Measurements from ENCODE around the gene URB2. TPM values are rescaled to one million over a fixed set of nuclear protein-coding genes. Genes with fewer than 3 reads are reported as not detected.

Gene URB2
- polyA plus RNA-seq, 1 of the 3 experiments (the other 2 are of a cell fraction) = 8.2 TPM

DNA sequence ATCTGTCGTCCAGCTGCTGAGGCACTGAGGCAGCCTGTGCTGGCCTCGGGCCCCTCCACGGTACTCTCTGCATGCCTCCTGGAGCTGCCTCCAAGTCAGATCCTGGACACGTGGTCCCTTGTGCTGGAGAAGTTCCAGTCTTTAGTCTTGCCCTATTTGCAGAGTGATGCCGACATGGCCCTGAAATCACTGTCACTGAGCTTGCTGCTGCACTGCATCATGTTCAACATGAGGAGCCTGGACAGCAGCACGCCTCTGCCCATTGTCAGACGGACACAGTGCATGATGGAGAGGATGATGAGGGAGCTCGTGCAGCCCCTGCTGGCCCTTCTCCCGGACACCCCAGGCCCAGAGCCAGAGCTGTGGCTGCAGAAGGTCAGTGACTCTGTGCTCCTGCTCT, 10.0 kb downstream of the URB2 start:
- Histone ChIP-seq H3K9me2 (no peaks in the 10 kb centered on the region), H3K36me3 (replicated peaks in 1 of 2; ENCODE audit: control insufficient read depth in 1 of 2, insufficient read depth in 2 of 2, low read length in 1 of 2) (peaks cover 35 to 69% of the 10 kb centered on the region in 2 experiments), H3K27ac (ENCODE audit: low read depth in 2 of 2, low read length in 1 of 2) (no peak overlapping the region), H3K4me3 (ENCODE audit: low read depth in 2 of 2, low read length in 1 of 2) (no peak overlapping the region), H2AFZ (ENCODE audit: low read depth) (no peak overlapping the region), H3K9ac (no peak overlapping the region), H3K79me2 (ENCODE audit: insufficient read depth) (peaks cover 63% of the 10 kb centered on the region), H3K4me1 (ENCODE audit: control insufficient read depth in 1 of 2, insufficient read depth in 2 of 2, low read depth in 1 of 2, low read length in 1 of 2) (peaks cover 0 to 3% of the 10 kb centered on the region in 2 experiments; a peak in 1 of 4 replicates), H3F3A (replicated peaks; ENCODE audit: insufficient read depth) (no peaks in the 10 kb centered on the region), H3K27me3 (ENCODE audit: insufficient read depth) (no peaks in the 10 kb centered on the region), H3K4me2 (no peak overlapping the region), H3K9me3 (no peaks in the 10 kb centered on the region), H4K20me1 (ENCODE audit: insufficient read depth) (no peaks in the 10 kb centered on the region)
- 80% methylated on average over 1 of the region's 9 CpGs for WGBS (ENCODE audit: low lambda C conversion rate)
- TF ChIP-seq GATA2 (CRISPR knock-in tag; IDR thresholded peaks at IDR 0.05) (no peak), MAX (IDR thresholded peaks at IDR 0.05; ENCODE audit: low read depth) (no peak), FOXM1 (IDR thresholded peaks at IDR 0.05; ENCODE audit: low read depth) (no peak), YY1 (IDR thresholded peaks at IDR 0.05; ENCODE audit: low read depth) (no peak), GABPA (IDR thresholded peaks at IDR 0.05; ENCODE audit: low read depth) (no peak)
- TF ChIP-seq, protein P1, sequence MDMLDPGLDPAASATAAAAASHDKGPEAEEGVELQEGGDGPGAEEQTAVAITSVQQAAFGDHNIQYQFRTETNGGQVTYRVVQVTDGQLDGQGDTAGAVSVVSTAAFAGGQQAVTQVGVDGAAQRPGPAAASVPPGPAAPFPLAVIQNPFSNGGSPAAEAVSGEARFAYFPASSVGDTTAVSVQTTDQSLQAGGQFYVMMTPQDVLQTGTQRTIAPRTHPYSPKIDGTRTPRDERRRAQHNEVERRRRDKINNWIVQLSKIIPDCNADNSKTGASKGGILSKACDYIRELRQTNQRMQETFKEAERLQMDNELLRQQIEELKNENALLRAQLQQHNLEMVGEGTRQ (IDR thresholded peaks at IDR 0.05; ENCODE audit: borderline replicate concordance, low read depth, low read length) = no peak
- DNase-seq = no peak
- CTCF ChIA-PET = interaction anchor here (0.9 kb wide), 1 partner anchor 77 kb away, joined by 3 read pairs; the partner anchor contains the start of gene ABCB10
- POLR2A ChIA-PET = no interaction called here

DNA sequence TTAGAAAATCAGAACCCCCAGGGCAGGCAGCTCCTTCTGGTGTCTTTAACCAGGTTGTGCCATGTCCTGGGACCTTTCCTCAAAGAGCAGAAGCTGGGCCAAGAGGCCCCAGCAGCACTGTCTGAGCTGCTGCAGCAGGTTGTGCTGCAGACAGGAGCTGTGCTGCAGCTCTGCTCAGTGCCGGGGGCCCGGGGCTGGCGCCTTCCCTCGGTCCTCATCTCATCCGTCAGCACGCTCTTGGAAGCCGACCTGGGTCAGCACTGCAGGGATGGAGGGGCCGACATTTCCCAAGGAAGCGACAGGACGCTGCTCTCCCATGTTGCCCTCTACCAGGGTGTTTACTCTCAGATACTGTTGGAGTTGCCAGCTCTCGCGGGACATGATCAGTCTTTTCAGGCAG, 11.7 kb downstream of the URB2 start:
- H2AFZ ChIP-seq (ENCODE audit: low read depth) = no peak overlapping the region
- H4K20me1 ChIP-seq (ENCODE audit: insufficient read depth) = peaks cover 5% of the 10 kb centered on the region; the same call in 1 of the 2 replicates
- DNase-seq = no peak
- H3K36me3 ChIP-seq (replicated peaks in 1 of 2; ENCODE audit: control insufficient read depth in 1 of 2, insufficient read depth in 2 of 2, low read length in 1 of 2) = peaks cover 28 to 65% of the 10 kb centered on the region in 2 experiments
- no peaks in the 10 kb centered on the region for H3K27me3 ChIP-seq (ENCODE audit: insufficient read depth)
- TF ChIP-seq GABPA (IDR thresholded peaks at IDR 0.05; ENCODE audit: low read depth) (no peak), EZH2phosphoT487 (IDR thresholded peaks at IDR 0.05; ENCODE audit: borderline replicate concordance, low read depth) (no peak), TEAD4 (IDR thresholded peaks at IDR 0.05; ENCODE audit: borderline replicate concordance, insufficient read depth) (no peak), JUND (IDR thresholded peaks at IDR 0.05) (no peak), ELF1 (IDR thresholded peaks at IDR 0.05) (no peak), FOSL2 (IDR thresholded peaks at IDR 0.05; ENCODE audit: borderline replicate concordance, low read depth) (no peak), GATA2 (CRISPR knock-in tag; IDR thresholded peaks at IDR 0.05) (no peak), MAX (IDR thresholded peaks at IDR 0.05; ENCODE audit: low read depth) (no peak), RFX5 (IDR thresholded peaks at IDR 0.05; ENCODE audit: low read length) (no peak), RAD21 (IDR thresholded peaks at IDR 0.05; ENCODE audit: low read length) (no peak)
- TF ChIP-seq, protein P2, sequence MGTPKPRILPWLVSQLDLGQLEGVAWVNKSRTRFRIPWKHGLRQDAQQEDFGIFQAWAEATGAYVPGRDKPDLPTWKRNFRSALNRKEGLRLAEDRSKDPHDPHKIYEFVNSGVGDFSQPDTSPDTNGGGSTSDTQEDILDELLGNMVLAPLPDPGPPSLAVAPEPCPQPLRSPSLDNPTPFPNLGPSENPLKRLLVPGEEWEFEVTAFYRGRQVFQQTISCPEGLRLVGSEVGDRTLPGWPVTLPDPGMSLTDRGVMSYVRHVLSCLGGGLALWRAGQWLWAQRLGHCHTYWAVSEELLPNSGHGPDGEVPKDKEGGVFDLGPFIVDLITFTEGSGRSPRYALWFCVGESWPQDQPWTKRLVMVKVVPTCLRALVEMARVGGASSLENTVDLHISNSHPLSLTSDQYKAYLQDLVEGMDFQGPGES (IDR thresholded peaks at IDR 0.05; ENCODE audit: low read depth, low read length) = no peak
- peaks cover 0 to 10% of the 10 kb centered on the region in 2 experiments; a peak in 1 of 4 replicates for H3K4me1 ChIP-seq (ENCODE audit: control insufficient read depth in 1 of 2, insufficient read depth in 2 of 2, low read depth in 1 of 2, low read length in 1 of 2)
- no peaks in the 10 kb centered on the region for H3K9me3 ChIP-seq
- H3K4me3 ChIP-seq (ENCODE audit: low read depth in 2 of 2, low read length in 1 of 2) = no peak overlapping the region
- H3K27ac ChIP-seq (ENCODE audit: low read depth in 2 of 2, low read length in 1 of 2) = no peak overlapping the region
- WGBS (ENCODE audit: low lambda C conversion rate) = 95% methylated on average over 9 of the region's 12 CpGs
- H3K9ac ChIP-seq = no peak overlapping the region
- peaks cover 61% of the 10 kb centered on the region for H3K79me2 ChIP-seq (ENCODE audit: insufficient read depth)
- ChIA-PET CTCF (interaction anchor here (0.6 to 1.3 kb wide), 4 partner anchors 13 to 35 kb away, joined by 3 to 4 read pairs (median 4); no protein-coding TSS in a partner anchor), POLR2A (no interaction called here)
- no peaks in the 10 kb centered on the region for H3K9me2 ChIP-seq
- H3K4me2 ChIP-seq = no peak overlapping the region
- no peaks in the 10 kb centered on the region for H3F3A ChIP-seq (replicated peaks; ENCODE audit: insufficient read depth)

All from SK-N-SH (cell line).